Gastroesophageal sphincter (tissue), 2 donors: ENCODE data around the gene PLEKHA1.

Experiments
- EP300 ChIP-seq: sonication (generic); formaldehyde crosslinking; IDR thresholded peaks from one replicate; pipeline ENCODE4 v1.6.1; 2017; ENCODE audit warnings: antibody characterized with exemption, mild to moderate bottlenecking
- POLR2A ChIP-seq, 2 donors: fragments of 450-650 bp; IDR thresholded peaks; one replicate each; pipeline ENCODE4 v1.6.1; 2017; ENCODE audit warnings: antibody characterized with exemption in 2 of 2, mild to moderate bottlenecking in 2 of 2, moderate library complexity in 1 of 2

GRCh38 chr10:122468926-122469781, 94.6 kb downstream of the PLEKHA1 start:
- no peak for TF ChIP-seq EP300
- TF ChIP-seq POLR2A (IDR thresholded peaks at IDR 0.05), result no peak
